H1 (cell line): ENCODE results near the gene GPC6. TPM values are rescaled to one million over a fixed set of nuclear protein-coding genes. Genes with fewer than 3 reads are reported as not detected.

ENCODE experiments used
- CTCF ChIA-PET: fragments of 300-600 bp; sonication (Branson Sonifier 250); formaldehyde crosslinking; loops from one replicate; lab custom pipeline; 2021; ENCODE audit not compliant: partially characterized antibody; lab: Charles Lee
- POLR2A ChIA-PET: fragments of 300-600 bp; sonication (Branson Sonifier 250); formaldehyde crosslinking; loops from one replicate; lab custom pipeline; 2021; ENCODE audit warnings: inconsistent platforms; ENCODE audit not compliant: partially characterized antibody; lab: Charles Lee
- DNase-seq, 2 experiments: peaks; one replicate each; pipeline versions ENCODE4 v3.0.0 to v3.0.0-alpha.2; 2010 to 2022; ENCODE audit warnings: low spot score in 2 of 2, low read depth in 1 of 2, mixed read lengths in 1 of 2
- FAIRE-seq: peaks from 2 replicates; lab custom pipeline; 2011; peaks lifted over from hg19 to GRCh38; lab: Jason Lieb, UNC
- H2AFZ ChIP-seq: 2 replicates; pipeline ENCODE4 v1.8.1; 2012; ENCODE audit warnings: low read length, inconsistent platforms
- H2AK5ac ChIP-seq: 2 replicates; pipeline ENCODE4 v1.6.1; 2013; ENCODE audit warnings: low read depth, low read length
- H2BK120ac ChIP-seq: replicated peaks from 2 replicates; pipeline ENCODE3; 2013; ENCODE audit warnings: low read depth, low read length, inconsistent platforms
- H2BK12ac ChIP-seq: 2 replicates; pipeline ENCODE4 v1.6.1; 2013; ENCODE audit warnings: low read depth, low read length
- H2BK15ac ChIP-seq: 2 replicates; pipeline ENCODE4 v1.6.1; 2013; ENCODE audit warnings: low read length
- H2BK20ac ChIP-seq: 2 replicates; pipeline ENCODE4 v1.6.1; 2013; ENCODE audit warnings: low read length
- H2BK5ac ChIP-seq: 2 replicates; pipeline ENCODE4 v1.6.1; 2013; ENCODE audit warnings: low read depth, low read length
- H3K14ac ChIP-seq: 2 replicates; pipeline ENCODE4 v1.6.1; 2013; ENCODE audit warnings: inconsistent platforms; ENCODE audit not compliant: insufficient read length
- H3K18ac ChIP-seq: 2 replicates; pipeline ENCODE4 v1.6.1; 2013; ENCODE audit warnings: low read length; ENCODE audit errors: extremely low read depth
- H3K23ac ChIP-seq: 2 replicates; pipeline ENCODE4 v1.6.1; 2013; ENCODE audit warnings: inconsistent platforms; ENCODE audit not compliant: insufficient read length
- H3K23me2 ChIP-seq: 2 replicates; pipeline ENCODE4 v1.6.1; 2013; ENCODE audit warnings: low read depth, low read length
- H3K27ac ChIP-seq: 2 replicates; pipeline ENCODE4 v1.6.1; 2011; ENCODE audit warnings: low read depth, low read length, inconsistent platforms
- H3K27me3 ChIP-seq, 4 experiments: replicated peaks in 1 of 4; 1 replicate in 1 of 4; 2 replicates in 3 of 4; pipeline versions ENCODE4 v1.6.1 to v1.8.1; 2011 to 2013; ENCODE audit warnings: low read length in 3 of 4, mild to moderate bottlenecking in 3 of 4, inconsistent platforms in 2 of 4, mixed read lengths in 2 of 4, moderate library complexity in 1 of 4; ENCODE audit not compliant: control insufficient read depth in 3 of 4, insufficient read depth in 3 of 4; ENCODE audit errors: extremely low read depth in 1 of 4
- H3K36me3 ChIP-seq, 4 experiments: 2 replicates each; pipeline versions ENCODE4 v1.6.1 to v1.8.1; 2011 to 2013; ENCODE audit warnings: mild to moderate bottlenecking in 4 of 4, low read length in 3 of 4, moderate library complexity in 2 of 4, control low read depth in 1 of 4, inconsistent platforms in 1 of 4; ENCODE audit not compliant: insufficient read depth in 4 of 4, control insufficient read depth in 2 of 4
- H3K4ac ChIP-seq: replicated peaks from 2 replicates; pipeline ENCODE3; 2013; ENCODE audit warnings: low read length, low read depth, mixed read lengths, inconsistent platforms; ENCODE audit not compliant: insufficient read length
- H3K4me1 ChIP-seq, 4 experiments: replicated peaks in 1 of 4; 1 replicate in 1 of 4; 2 replicates in 3 of 4; pipeline versions ENCODE4 v1.6.1 to v1.8.1; 2011 to 2013; ENCODE audit warnings: low read length in 3 of 4, inconsistent platforms in 2 of 4, mixed read lengths in 1 of 4; ENCODE audit not compliant: insufficient read depth in 4 of 4, control insufficient read depth in 3 of 4
- H3K4me2 ChIP-seq, 2 experiments: 2 replicates each; pipeline versions ENCODE4 v1.6.1 to v1.8.1; 2011 to 2013; ENCODE audit warnings: low read depth in 2 of 2, low read length in 2 of 2, control low read depth in 1 of 2, inconsistent platforms in 1 of 2, mild to moderate bottlenecking in 1 of 2; ENCODE audit not compliant: insufficient read depth in 1 of 2
- H3K4me3 ChIP-seq, 4 experiments: fragments of 200-600, 300-600 bp in 1 of 4; sonication (generic), shearing (Covaris generic), sonication (Bioruptor Twin) in 1 of 4; 2 replicates each; pipeline versions ENCODE4 v1.5.1 to v1.8.1; 2011 to 2016; ENCODE audit warnings: low read length in 4 of 4, low read depth in 3 of 4, control low read depth in 2 of 4, inconsistent platforms in 2 of 4, mild to moderate bottlenecking in 2 of 4, mixed read lengths in 1 of 4, moderate library complexity in 1 of 4; ENCODE audit not compliant: insufficient read depth in 2 of 4; ENCODE audit errors: extremely low read depth in 1 of 4
- H3K56ac ChIP-seq: replicated peaks from 2 replicates; pipeline ENCODE3; 2013; ENCODE audit warnings: low read depth, mild to moderate bottlenecking, mixed read lengths, low read length, inconsistent platforms; ENCODE audit not compliant: insufficient read length
- H3K79me1 ChIP-seq: 2 replicates; pipeline ENCODE4 v1.6.1; 2013; ENCODE audit warnings: low read depth, low read length, control low read depth
- H3K79me2 ChIP-seq, 2 experiments: 2 replicates each; pipeline versions ENCODE4 v1.6.1 to v1.8.1; 2012 to 2013; ENCODE audit warnings: low read length in 2 of 2, mild to moderate bottlenecking in 2 of 2, inconsistent platforms in 1 of 2; ENCODE audit not compliant: insufficient read depth in 2 of 2, control insufficient read depth in 1 of 2
- H3K9ac ChIP-seq, 4 experiments: replicated peaks in 1 of 4; 1 replicate in 1 of 4; 2 replicates in 3 of 4; pipeline versions ENCODE4 v1.6.1 to v1.8.1; 2011 to 2013; ENCODE audit warnings: low read depth in 3 of 4, low read length in 3 of 4, control low read depth in 2 of 4, mild to moderate bottlenecking in 2 of 4, moderate library complexity in 2 of 4, inconsistent platforms in 1 of 4; ENCODE audit errors: extremely low read depth in 1 of 4
- H3K9me3 ChIP-seq, 2 experiments: 2 replicates each; pipeline versions ENCODE4 v1.6.1 to v1.8.1; 2012 to 2013; ENCODE audit warnings: mild to moderate bottlenecking in 2 of 2, moderate library complexity in 2 of 2, control low read depth in 1 of 2, inconsistent platforms in 1 of 2, low read depth in 1 of 2, low read length in 1 of 2, mixed read lengths in 1 of 2; ENCODE audit not compliant: insufficient read depth in 2 of 2
- H4K20me1 ChIP-seq, 2 experiments: replicated peaks in 1 of 2; 2 replicates each; pipeline versions ENCODE3 to v1.8.1; 2011 to 2013; ENCODE audit warnings: inconsistent platforms in 2 of 2, low read length in 2 of 2, mild to moderate bottlenecking in 1 of 2; ENCODE audit not compliant: insufficient read depth in 2 of 2, control insufficient read depth in 1 of 2
- H4K5ac ChIP-seq: 2 replicates; pipeline ENCODE4 v1.6.1; 2013; ENCODE audit warnings: low read length, low read depth, mixed read lengths, inconsistent platforms; ENCODE audit not compliant: insufficient read length
- H4K8ac ChIP-seq: 2 replicates; pipeline ENCODE4 v1.8.0; 2013; ENCODE audit warnings: mild to moderate bottlenecking, moderate library complexity, low read length, inconsistent platforms; ENCODE audit not compliant: insufficient read depth; ENCODE audit errors: extremely low read depth
- H4K91ac ChIP-seq: replicated peaks from 2 replicates; pipeline ENCODE3; 2013; ENCODE audit warnings: low read length, mixed read lengths, inconsistent platforms; ENCODE audit not compliant: insufficient read length
- BACH1 ChIP-seq: IDR thresholded peaks from 2 replicates; pipeline ENCODE4 v1.6.1; 2012; ENCODE audit warnings: low read length, improper control_type of control experiment
- EGR1 ChIP-seq: IDR thresholded peaks from 2 replicates; pipeline ENCODE4 v1.6.1; 2011; ENCODE audit warnings: low read depth, low read length, borderline replicate concordance
- FOSL1 ChIP-seq: IDR thresholded peaks from 2 replicates; pipeline ENCODE4 v1.6.1; 2011; ENCODE audit warnings: mild to moderate bottlenecking, low read depth, low read length, moderate library complexity; ENCODE audit not compliant: insufficient read depth
- GABPA ChIP-seq: IDR thresholded peaks from 2 replicates; pipeline ENCODE4 v1.6.1; 2011; ENCODE audit warnings: mild to moderate bottlenecking, low read length, moderate library complexity, borderline replicate concordance; ENCODE audit not compliant: insufficient read depth
- HDAC2 ChIP-seq, 2 experiments: fragments of 300-600 bp in 1 of 2; sonication (generic) in 1 of 2; IDR thresholded peaks; 2 replicates each; pipeline ENCODE4 v1.6.1; 2011 to 2012; ENCODE audit warnings: low read depth in 2 of 2, low read length in 2 of 2, mild to moderate bottlenecking in 2 of 2, moderate library complexity in 2 of 2, borderline replicate concordance in 1 of 2, inconsistent platforms in 1 of 2
- MAX ChIP-seq: IDR thresholded peaks from 2 replicates; pipeline ENCODE4 v1.6.1; 2012; ENCODE audit warnings: inconsistent platforms
- PHF8 ChIP-seq: fragments of 200-600 bp; sonication (generic); conservative IDR thresholded peaks from 2 replicates; pipeline ENCODE4 v1.7.1; 2012; ENCODE audit warnings: low read depth, mild to moderate bottlenecking, inconsistent platforms, low read length, moderate library complexity
- POU5F1 ChIP-seq: IDR thresholded peaks from 2 replicates; pipeline ENCODE4 v1.6.1; 2011; ENCODE audit warnings: low read depth, mild to moderate bottlenecking, low read length, moderate library complexity
- SIRT6 ChIP-seq: IDR thresholded peaks from one replicate; pipeline ENCODE4 v1.7.1; 2012; ENCODE audit warnings: low read length, inconsistent platforms
- TAF1 ChIP-seq: IDR thresholded peaks from 2 replicates; pipeline ENCODE4 v1.6.1; 2011; ENCODE audit warnings: mild to moderate bottlenecking, low read depth, low read length
- TAF7 ChIP-seq: optimal IDR thresholded peaks from 2 replicates; pipeline ENCODE3; 2011; ENCODE audit warnings: low read depth, mild to moderate bottlenecking, inconsistent platforms, low read length, moderate library complexity, borderline replicate concordance
- WGBS, 2 experiments: shearing (Covaris generic) in 1 of 2; methylation state at CpG; one replicate each; pipeline versions ENCODE4 v1.1.6 to v1.1.7; 2013 to 2015; ENCODE audit warnings: low lambda C conversion rate in 2 of 2, mixed read lengths in 2 of 2, inconsistent platforms in 1 of 2, low coverage in 1 of 2, missing lambda C conversion rate in 1 of 2; ENCODE audit not compliant: insufficient replicate concordance in 2 of 2, insufficient coverage in 1 of 2, insufficient read length in 1 of 2; ENCODE audit errors: extremely low coverage in 1 of 2, missing lambda C conversion rate in 1 of 2; 5-methylcytosine and 5-hydroxymethylcytosine counted together
- polyA plus RNA-seq, 7 experiments: library from polyadenylated mRNA; depleted of rRNA in 3 of 7; stranded (reverse) in 5 of 7; unstranded in 2 of 7; fragments of >200 nt in 5 of 7; fragments of 200-250 nt in 2 of 7; gene quantifications; 1 replicate in 5 of 7; 2 replicates in 1 of 7; 4 replicates in 1 of 7; pipeline versions ENCODE4 v1.2.1 to v1.2.3, GENCODE V29; 2011 to 2013; ENCODE audit warnings: missing spikeins in 2 of 7, mixed read lengths in 2 of 7
- total RNA-seq: library from RNA; stranded (reverse); fragmentation: NEBNext Ultra II Directional; extraction: Animal tissue kit (Norgen Biotek cat#: 25700); gene quantifications from 2 replicates; pipeline ENCODE4 v1.2.1, GENCODE V29; 2021

The GPC6 gene
- total and polyA plus RNA-seq, 2 of the 8 experiments (the other 6 are each of a cell fraction or from before 2014, with no cell fraction given) = 5.4 to 12.0 TPM

GRCh38 chr13:94298346-94298745, 1071.7 kb downstream of the GPC6 start:
- Histone ChIP-seq H3K4ac (no peak overlapping the region), H2BK120ac (no peak overlapping the region), H3K14ac (no peak overlapping the region), H4K20me1 (no peaks in the 10 kb centered on the region), H3K9ac (no peak overlapping the region), H3K79me2 (no peaks in the 10 kb centered on the region), H2AFZ (no peak overlapping the region), H2BK12ac (no peak overlapping the region), H2BK20ac (no peak overlapping the region), H3K4me2 (no peak overlapping the region), H3K23ac (no peak overlapping the region), H3K27me3 (no peaks in the 10 kb centered on the region), H3K79me1 (no peaks in the 10 kb centered on the region), H4K91ac (no peak overlapping the region), H3K18ac (no peak overlapping the region), H3K4me3 (no peak overlapping the region), H3K23me2 (no peaks in the 10 kb centered on the region), H2BK5ac (no peak overlapping the region), H4K5ac (no peak overlapping the region), H2BK15ac (no peak overlapping the region), H3K27ac (no peak overlapping the region), H4K8ac (no peak overlapping the region), H3K9me3 (no peaks in the 10 kb centered on the region), H3K4me1 (peaks cover 0 to 2% (median 0%) of the 10 kb centered on the region in 4 experiments; a peak in 1 of 7 replicates), H2AK5ac (no peak overlapping the region), H3K56ac (no peak overlapping the region), H3K36me3 (no peaks in the 10 kb centered on the region)
- 86% methylated on average over 4 of the region's 4 CpGs; no CpG with 5 or more reads in 1 of the 2 experiments for WGBS, 2 experiments
- DNase-seq (no peak), FAIRE-seq (peak; percentile 28)
- ChIA-PET CTCF (interaction anchor here (1.8 to 1.9 kb wide), 2 partner anchors 11 to 47 kb away, joined by 4 to 5 read pairs; no protein-coding TSS in a partner anchor), POLR2A (no interaction called here)
- TF ChIP-seq PHF8 (no peak), FOSL1 (no peak), TAF1 (no peak), POU5F1 (no peak), BACH1 (no peak), EGR1 (no peak), SIRT6 (no peak), GABPA (no peak), HDAC2 (IDR thresholded peaks at IDR 0.05; ENCODE audit: borderline replicate concordance in 1 of 2, low read depth in 2 of 2, low read length in 2 of 2) (no peak), TAF7 (no peak), MAX (no peak)
